Keratinocyte (primary cell): Measurements from ENCODE around the gene GPHA2. TPM values are rescaled to one million over a fixed set of nuclear protein-coding genes. Genes with fewer than 3 reads are reported as not detected.

Experiments used
- DNase-seq: peaks from one replicate; pipeline ENCODE4 v3.0.0-alpha.2; 2011; ENCODE audit warnings: low read depth, missing footprints, low spot score
- FAIRE-seq: peaks from 2 replicates; lab custom pipeline; 2011; peaks lifted over from hg19 to GRCh38; lab: Jason Lieb, UNC
- H2AFZ ChIP-seq: 2 replicates; pipeline ENCODE4 v1.6.0; 2012; ENCODE audit warnings: low read length, control low read depth, inconsistent platforms; ENCODE audit not compliant: control insufficient read depth
- H3K27ac ChIP-seq: 2 replicates; pipeline ENCODE4 v1.5.1; 2011; ENCODE audit warnings: low read length; ENCODE audit not compliant: control insufficient read depth, insufficient read depth
- H3K27me3 ChIP-seq: 3 replicates; pipeline ENCODE4 v1.6.0; 2011; ENCODE audit warnings: low read length; ENCODE audit not compliant: control insufficient read depth, insufficient read depth; ENCODE audit errors: extremely low read depth
- H3K36me3 ChIP-seq, 2 experiments: 2 replicates in 1 of 2; 3 replicates in 1 of 2; pipeline ENCODE4 v1.5.1; 2011; ENCODE audit warnings: low read length in 2 of 2, mild to moderate bottlenecking in 1 of 2; ENCODE audit not compliant: control insufficient read depth in 2 of 2, insufficient read depth in 2 of 2; ENCODE audit errors: extremely low read depth in 1 of 2
- H3K4me1 ChIP-seq: 3 replicates; pipeline ENCODE4 v1.5.1; 2011; ENCODE audit warnings: low read length; ENCODE audit not compliant: control insufficient read depth, insufficient read depth; ENCODE audit errors: extremely low read depth
- H3K4me2 ChIP-seq: 3 replicates; pipeline ENCODE4 v1.6.0; 2011; ENCODE audit warnings: low read depth, low read length; ENCODE audit not compliant: control insufficient read depth, insufficient read depth; ENCODE audit errors: extremely low read depth
- H3K4me3 ChIP-seq, 3 experiments: fragments of 200-600 bp in 1 of 3; sonication (generic) in 1 of 3; 2 replicates in 2 of 3; 3 replicates in 1 of 3; pipeline ENCODE4 v1.5.1; 2011 to 2016; ENCODE audit warnings: low read length in 3 of 3, mild to moderate bottlenecking in 3 of 3, control low read depth in 2 of 3, inconsistent platforms in 1 of 3, low read depth in 1 of 3, mixed read lengths in 1 of 3, mixed run types in 1 of 3, moderate library complexity in 1 of 3; ENCODE audit not compliant: control insufficient read depth in 2 of 3, insufficient read depth in 2 of 3; ENCODE audit errors: extremely low read depth in 1 of 3
- H3K79me2 ChIP-seq: 2 replicates; pipeline ENCODE4 v1.6.0; 2012; ENCODE audit warnings: low read length; ENCODE audit not compliant: control insufficient read depth, insufficient read depth
- H3K9ac ChIP-seq: 3 replicates; pipeline ENCODE4 v1.6.0; 2011; ENCODE audit warnings: low read length; ENCODE audit not compliant: control insufficient read depth, insufficient read depth; ENCODE audit errors: extremely low read depth
- H3K9me1 ChIP-seq: 3 replicates; pipeline ENCODE4 v1.6.0; 2011; ENCODE audit warnings: low read length; ENCODE audit not compliant: control insufficient read depth, insufficient read depth; ENCODE audit errors: extremely low read depth
- H3K9me3 ChIP-seq: 2 replicates; pipeline ENCODE4 v1.5.1; 2012; ENCODE audit warnings: low read depth, low read length; ENCODE audit not compliant: control insufficient read depth
- H4K20me1 ChIP-seq: 3 replicates; pipeline ENCODE4 v1.6.0; 2011; ENCODE audit warnings: low read length; ENCODE audit not compliant: control insufficient read depth, insufficient read depth; ENCODE audit errors: extremely low read depth
- CTCF ChIP-seq, 3 experiments: IDR thresholded peaks in 1 of 3; conservative IDR thresholded peaks in 1 of 3; optimal IDR thresholded peaks in 1 of 3; 2 replicates in 2 of 3; 3 replicates in 1 of 3; pipeline versions ENCODE3 to v1.5.1; 2011; ENCODE audit warnings: low read length in 3 of 3, mild to moderate bottlenecking in 3 of 3, moderate library complexity in 2 of 3, control low read depth in 1 of 3, inconsistent platforms in 1 of 3; ENCODE audit not compliant: insufficient read depth in 2 of 3; ENCODE audit errors: extremely low read depth in 1 of 3
- EZH2 ChIP-seq: IDR thresholded peaks from one replicate; pipeline ENCODE4 v1.6.1; 2012; ENCODE audit warnings: inconsistent platforms, mild to moderate bottlenecking, low read length, moderate library complexity
- dilution Hi-C: fragments of 300-500 bp; cut with MboI; formaldehyde crosslinking; loops from one replicate; pipeline ENCODE4 v1.7.0; 2020; ENCODE audit warnings: low sequenced_read_pairs; ENCODE audit not compliant: extremely low pct_ligation_motif_present
- polyA plus RNA-seq, 5 experiments: library from polyadenylated mRNA; depleted of rRNA in 3 of 5; stranded (reverse) in 3 of 5; stranded (forward) in 1 of 5; unstranded in 1 of 5; fragments of >200 nt; gene quantifications; 1 replicate in 1 of 5; 2 replicates in 3 of 5; 3 replicates in 1 of 5; pipeline versions ENCODE4 v1.2.1 to v1.2.3, GENCODE V29; 2011 to 2012; ENCODE audit warnings: missing spikeins in 2 of 5, low read depth in 1 of 5, low replicate concordance in 1 of 5

GPHA2 gene
- polyA plus RNA-seq, 1 donor (not counting 4 experiments of a cell fraction or from before 2014, with no cell fraction given) = 0.08 TPM

GRCh38 chr11:64894070-64894811 lies 41.5 kb downstream of the GPHA2 start:
- H3K4me2 ChIP-seq = no peak overlapping the region
- H3K36me3 ChIP-seq = peaks cover 0 to 16% of the 10 kb centered on the region in 2 experiments
- no peaks in the 10 kb centered on the region for H3K27me3 ChIP-seq
- TF ChIP-seq CTCF (optimal IDR thresholded peaks at IDR 0.05 in 1 of 3, IDR thresholded peaks at IDR 0.05 in 1 of 3, conservative IDR thresholded peaks at IDR 0.05 in 1 of 3; ENCODE audit: extremely low read depth in 1 of 3, insufficient read depth in 2 of 3, low read length in 3 of 3) (peak; percentile 77 to 98 (median 86)), EZH2 (no peak)
- FAIRE-seq (no peak), DNase-seq (no peak)
- H3K9me3 ChIP-seq = no peaks in the 10 kb centered on the region
- no peak overlapping the region for H2AFZ ChIP-seq
- H3K9me1 ChIP-seq = no peaks in the 10 kb centered on the region
- H3K4me3 ChIP-seq = no peak overlapping the region
- dilution Hi-C loops = no loop called here
- no peaks in the 10 kb centered on the region for H3K79me2 ChIP-seq
- H4K20me1 ChIP-seq = no peaks in the 10 kb centered on the region
- no peak overlapping the region for H3K27ac ChIP-seq
- H3K9ac ChIP-seq = no peak overlapping the region
- H3K4me1 ChIP-seq = no peaks in the 10 kb centered on the region

- TF ChIP-seq CTCF (optimal IDR thresholded peaks at IDR 0.05 in 1 of 3, IDR thresholded peaks at IDR 0.05 in 1 of 3, conservative IDR thresholded peaks at IDR 0.05 in 1 of 3; ENCODE audit: extremely low read depth in 1 of 3, insufficient read depth in 2 of 3, low read length in 3 of 3) (no peak), EZH2 (no peak)
- H3K36me3 ChIP-seq = peaks cover 0 to 12% of the 10 kb centered on the region in 2 experiments
- H3K27ac ChIP-seq = no peak overlapping the region
- H3K4me3 ChIP-seq = no peak overlapping the region
- H2AFZ ChIP-seq = no peak overlapping the region
- no peaks in the 10 kb centered on the region for H4K20me1 ChIP-seq
- H3K9me1 ChIP-seq = no peaks in the 10 kb centered on the region
- no peak overlapping the region for H3K9ac ChIP-seq
- H3K27me3 ChIP-seq = no peaks in the 10 kb centered on the region
- no peaks in the 10 kb centered on the region for H3K79me2 ChIP-seq
- H3K9me3 ChIP-seq = no peaks in the 10 kb centered on the region
- dilution Hi-C loops = no loop called here
- peaks cover 3% of the 10 kb centered on the region for H3K4me1 ChIP-seq
- no peak for FAIRE-seq
- H3K4me2 ChIP-seq = no peak overlapping the region
- no peak for DNase-seq
Observed at GRCh38 chr11:64893194-64894069, 42.3 kb downstream of the GPHA2 start.
